GM19395 (cell line): ENCODE results near the gene LTBP1.
"Not testable (repeated sequence)": the region's sequence is repeated elsewhere in the genome, so short reads cannot be mapped to it uniquely, and the experiment has no call there.

ENCODE experiments used
- ATAC-seq: cut with Tn5 transposase; IDR thresholded peaks from one replicate; pipeline ENCODE4 v1.9.1; 2021; ENCODE audit warnings: mild to moderate bottlenecking, moderate library complexity; ENCODE audit not compliant: unreplicated experiment

The LTBP1 gene

DNA sequence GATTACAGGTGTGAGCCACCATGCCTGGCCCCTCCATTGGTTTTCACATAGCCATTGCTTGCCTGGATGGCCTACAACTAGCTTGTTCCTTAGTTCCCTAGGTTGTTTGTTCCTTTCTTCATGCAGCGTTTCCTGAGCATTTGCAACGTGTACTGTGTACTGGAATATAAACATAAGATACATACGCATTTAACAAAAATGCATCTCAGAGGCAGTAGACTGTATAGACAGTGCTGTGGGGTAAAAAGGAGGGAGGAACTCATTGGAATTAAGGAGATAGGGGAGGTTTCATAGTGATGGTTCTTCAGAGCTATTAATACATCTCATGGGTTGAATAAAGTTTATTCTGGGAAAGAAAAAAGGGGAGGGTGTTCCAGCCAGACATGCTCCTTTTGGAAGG, 269.2 kb downstream of the LTBP1 start:
- no peak for ATAC-seq

DNA sequence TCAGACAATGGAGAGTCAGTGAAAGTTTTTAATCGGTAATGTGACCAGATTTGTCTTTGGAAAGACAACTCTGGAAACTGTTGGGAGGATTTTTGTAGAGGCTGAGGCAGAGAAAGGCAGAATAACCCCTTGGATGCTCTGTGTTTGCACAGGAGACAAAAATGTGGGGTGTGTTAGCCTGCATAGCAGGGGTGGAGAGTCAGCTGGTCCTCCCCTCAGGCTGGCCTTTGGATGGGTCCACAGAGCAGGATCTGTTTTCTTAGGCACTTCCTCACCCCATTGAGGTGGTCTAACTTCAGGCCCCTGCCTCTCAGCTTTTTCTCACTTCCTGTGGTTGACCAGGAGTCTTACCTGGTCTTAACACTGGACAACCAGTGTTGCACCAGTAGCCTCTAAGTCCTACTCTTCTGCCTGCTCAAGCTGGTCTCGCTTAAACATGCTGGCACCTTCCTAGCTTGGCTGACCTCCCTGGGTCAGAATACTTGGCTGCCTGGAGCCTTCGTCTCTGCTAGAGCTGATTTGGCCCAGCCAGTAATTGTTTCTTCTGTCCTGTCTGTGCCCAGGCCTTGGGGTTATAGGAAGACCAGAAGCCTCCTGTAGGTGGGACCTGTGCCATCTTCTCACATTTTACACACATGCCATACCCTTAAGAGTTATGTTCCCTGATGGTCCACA, 269.9 kb downstream of the LTBP1 start:
- ATAC-seq = no peak

DNA sequence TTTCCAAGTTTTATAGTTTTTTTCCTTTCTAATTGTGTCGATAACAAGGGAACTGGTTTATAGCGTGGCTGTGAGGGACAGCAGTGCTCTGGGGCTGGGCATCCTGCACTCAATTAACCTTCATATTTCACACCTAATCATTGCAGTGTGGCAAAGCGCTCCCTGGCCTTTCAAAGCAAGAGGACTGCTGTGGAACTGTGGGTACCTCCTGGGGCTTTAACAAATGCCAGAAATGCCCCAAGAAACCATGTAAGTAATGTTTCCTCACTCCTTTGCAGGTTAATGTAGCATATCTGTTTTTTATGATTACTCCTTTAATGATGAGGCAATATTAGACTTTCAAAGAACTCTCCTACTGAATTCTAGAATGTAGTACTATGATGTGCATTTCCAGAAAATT, 270.7 kb downstream of the LTBP1 start:
- no peak for ATAC-seq

DNA sequence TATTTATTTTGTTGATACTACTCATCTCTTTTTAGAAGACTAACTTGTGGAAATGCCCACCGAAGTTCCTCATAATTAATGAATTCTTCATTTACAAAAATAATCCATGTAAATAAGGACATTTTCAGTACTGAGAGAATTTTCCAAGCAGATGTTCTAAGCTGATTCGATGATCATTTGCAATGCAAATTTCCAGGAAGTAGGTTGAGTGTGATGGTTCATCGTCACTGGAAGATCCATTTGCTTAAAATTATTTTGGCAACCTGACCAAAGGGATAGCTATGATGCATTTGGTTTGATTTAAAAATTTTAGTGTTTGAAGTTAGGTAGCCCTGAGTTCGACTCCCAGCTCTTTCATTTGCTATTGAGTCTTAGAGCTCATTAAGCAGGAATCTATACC, 272.4 kb downstream of the LTBP1 start:
- ATAC-seq = no peak

DNA sequence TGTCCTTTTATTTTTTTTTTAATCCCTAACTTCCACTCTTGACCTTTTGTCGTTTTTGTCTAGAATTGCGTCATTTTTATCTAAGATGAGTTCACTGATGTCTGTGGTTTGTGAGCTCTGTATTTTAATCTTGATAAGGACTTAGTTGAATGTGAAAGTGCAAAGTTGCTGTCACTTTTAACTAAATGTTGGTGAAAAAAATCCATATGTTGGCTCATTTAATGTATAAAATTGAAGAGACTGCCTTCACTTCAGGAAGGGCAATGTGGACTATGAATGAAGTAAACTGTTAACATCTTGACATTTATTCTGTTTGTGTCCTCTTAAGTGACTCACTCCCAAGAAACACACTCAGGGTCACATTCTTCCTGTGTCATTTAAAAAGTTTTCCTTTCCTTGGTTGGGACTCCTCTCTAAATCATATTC, 273.1 kb downstream of the LTBP1 start:
- ATAC-seq = no peak

DNA sequence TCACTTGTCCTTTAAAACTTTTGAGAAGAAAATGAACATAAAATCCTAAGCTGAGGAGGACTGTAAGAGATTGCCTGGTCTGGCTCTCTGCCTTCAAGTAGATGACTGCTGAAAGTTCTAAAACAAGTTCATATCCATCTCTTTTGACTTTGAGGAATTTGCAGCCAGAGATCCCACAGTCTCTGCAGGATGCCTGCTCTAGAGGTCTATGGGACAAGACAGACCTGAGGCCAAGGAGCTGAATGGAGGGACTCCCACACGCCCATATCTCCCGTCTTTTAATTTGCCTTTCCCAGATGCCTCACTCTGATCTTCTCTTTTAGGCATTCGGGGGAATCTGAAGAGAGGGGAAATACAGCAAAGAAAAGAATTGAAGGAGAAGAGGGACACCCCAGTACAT, 273.8 kb downstream of the LTBP1 start:
- no peak for ATAC-seq

DNA sequence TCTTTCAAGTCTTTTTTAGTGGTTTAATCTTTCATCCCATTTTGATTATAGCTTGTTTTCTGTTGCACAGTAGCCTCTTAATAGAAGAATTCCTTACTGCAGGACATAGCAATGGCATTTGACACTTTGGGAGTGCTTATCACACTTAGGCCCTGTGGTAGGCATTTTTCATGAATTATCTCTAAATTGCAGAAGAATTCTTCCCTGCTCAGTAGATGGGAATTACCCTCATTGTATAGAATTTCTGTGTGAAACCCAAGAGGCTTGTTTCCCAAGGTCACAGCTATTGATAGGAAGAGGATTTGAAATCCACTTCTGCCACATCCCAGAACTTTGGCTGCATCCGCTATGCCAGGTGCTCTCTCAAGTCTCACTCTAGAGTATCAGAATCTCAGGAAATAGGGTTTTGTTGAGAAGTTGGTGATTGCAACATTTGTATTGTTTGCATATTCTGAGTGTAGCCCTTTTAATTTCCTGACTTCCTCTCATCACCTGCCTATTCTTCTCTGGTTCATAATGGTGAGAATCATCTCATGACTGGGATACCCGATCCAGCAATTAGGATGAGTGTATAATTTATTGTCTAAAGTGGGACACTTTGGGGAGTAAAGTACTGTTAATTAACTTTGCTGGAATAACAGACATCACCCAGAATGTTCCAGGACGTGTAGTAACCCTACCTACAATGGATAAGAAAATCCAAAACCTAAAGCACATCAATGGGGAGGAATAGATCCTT, 274.5 kb downstream of the LTBP1 start:
- ATAC-seq = no peak

DNA sequence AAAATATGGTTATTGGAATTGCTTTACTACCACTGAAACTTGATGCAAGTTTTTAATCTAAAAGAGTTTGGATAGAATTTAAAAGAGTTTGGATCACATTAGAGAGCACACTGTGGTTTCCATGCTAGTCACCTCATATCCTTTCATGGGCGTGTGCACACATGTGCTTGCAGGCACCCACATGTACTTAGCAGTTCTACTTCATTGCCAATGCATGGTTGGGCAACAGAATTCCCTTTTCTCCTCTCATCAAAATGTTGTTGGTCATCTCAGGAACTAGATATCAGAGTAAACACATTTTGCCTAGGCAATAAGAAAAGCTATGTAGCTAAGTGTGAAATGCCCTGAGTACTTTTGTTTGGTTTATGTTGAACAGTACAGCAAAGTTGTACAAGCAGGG, 275.6 kb downstream of the LTBP1 start:
- no peak for ATAC-seq

DNA sequence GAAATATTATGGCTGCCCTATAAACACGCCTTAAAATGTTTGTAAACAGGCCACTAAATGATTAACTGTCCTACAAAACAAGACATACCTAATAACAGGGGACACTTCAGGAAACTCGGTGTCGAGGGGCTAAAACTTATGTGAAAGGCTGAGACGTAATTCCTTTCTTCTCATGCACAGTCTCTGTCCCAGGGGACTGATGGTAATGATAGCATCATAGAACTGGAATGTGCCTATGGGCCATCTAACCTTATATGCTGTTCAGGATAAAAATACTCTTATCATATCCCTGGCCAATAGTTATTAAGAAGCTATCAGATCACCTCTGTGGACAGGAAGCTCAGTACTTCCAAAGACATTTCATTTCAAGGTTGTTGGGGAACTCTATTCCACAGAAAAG, 277.1 kb downstream of the LTBP1 start:
- ATAC-seq = no peak

DNA sequence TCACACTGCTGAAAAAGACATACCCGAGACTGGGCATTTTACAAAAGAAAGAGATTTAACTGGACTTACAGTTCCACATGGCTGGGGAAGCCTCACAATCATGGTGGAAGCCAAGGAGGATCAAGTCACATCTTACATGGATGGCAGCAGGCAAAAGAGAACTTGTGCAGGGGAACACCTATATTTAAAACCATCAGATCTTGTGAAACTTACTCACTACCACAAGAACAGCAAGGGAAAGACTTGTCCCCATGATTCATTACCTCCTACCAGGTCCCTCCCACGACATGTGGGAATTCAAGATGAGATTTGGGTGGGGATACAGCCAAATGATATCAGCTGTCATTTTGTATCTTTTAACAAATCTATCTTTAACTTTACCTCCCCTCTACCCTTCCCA, 278.6 kb downstream of the LTBP1 start:
- ATAC-seq = no peak

DNA sequence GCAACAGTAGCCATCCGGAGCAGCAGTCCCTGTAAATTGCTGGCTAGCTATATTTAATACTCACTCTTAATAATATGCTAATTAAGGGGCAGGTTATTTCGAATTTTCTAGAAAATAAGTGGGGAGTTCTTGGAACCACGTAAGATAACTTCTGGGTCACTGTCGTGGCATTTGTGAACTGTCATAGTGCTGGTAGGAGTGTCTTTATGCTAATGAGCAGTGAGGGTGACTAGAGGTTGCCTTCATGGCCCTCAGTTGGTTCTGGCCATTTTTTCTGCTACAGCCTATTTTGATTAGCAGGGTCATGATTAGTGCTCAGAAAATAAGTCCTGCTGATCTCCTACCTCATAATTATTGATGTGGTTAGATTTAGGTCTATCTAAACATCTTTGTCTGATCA, 279.8 kb downstream of the LTBP1 start:
- ATAC-seq = no peak

DNA sequence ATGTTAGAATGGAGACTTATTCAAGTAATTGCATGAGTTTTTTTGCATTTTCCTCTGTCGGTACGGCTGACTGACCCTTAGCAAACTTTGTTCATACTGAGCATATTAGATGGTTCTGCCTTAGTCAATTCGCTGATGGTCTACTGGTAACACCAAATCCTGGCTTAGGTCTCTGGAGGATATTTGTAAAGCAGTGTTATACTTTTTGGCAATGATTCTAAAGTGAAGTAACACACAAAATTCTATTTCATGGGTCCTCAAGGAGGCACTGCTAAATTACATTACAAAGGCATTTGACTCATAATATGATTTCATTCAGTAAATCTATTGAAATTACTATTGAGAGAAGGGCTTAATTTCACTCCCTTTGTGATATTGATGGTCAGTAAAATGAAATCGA, 282.9 kb downstream of the LTBP1 start:
- ATAC-seq = no peak

DNA sequence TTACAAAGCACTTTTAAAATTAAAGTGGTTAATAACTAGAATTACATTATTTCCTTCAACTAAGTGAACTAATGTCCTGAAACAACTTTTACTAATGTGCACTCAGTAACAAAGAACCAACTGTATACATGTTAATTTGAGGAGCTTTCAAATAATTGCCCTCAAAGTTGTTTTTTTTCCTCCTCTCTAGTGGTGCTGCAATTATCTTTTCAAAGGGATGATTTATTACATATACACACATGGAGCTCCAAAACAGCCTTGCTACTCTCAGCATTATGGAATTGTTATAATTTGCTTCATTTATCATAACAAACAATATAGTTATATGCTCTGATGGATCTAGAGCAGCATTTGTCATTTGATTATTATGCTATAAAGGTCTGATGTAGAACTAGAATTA, 283.4 kb downstream of the LTBP1 start:
- no peak for ATAC-seq

DNA sequence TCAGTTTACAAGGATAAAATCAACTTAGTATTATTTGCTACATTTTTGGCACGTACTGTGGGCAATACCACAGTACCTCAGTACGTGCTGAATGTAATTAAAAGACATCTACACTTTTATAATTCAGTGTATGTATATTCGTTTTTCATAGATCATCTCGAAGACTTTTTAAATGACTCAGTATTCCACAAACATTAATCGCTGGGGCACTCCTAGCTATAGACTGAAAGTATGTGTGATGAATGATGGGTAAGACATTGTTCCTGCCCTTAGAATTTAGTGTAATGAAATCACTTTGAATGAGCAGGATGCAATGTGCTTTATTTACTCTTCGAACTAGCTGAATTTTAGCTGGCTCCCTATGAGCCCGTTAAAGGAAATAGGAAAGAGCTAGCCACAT, 284.1 kb downstream of the LTBP1 start:
- ATAC-seq = no peak

DNA sequence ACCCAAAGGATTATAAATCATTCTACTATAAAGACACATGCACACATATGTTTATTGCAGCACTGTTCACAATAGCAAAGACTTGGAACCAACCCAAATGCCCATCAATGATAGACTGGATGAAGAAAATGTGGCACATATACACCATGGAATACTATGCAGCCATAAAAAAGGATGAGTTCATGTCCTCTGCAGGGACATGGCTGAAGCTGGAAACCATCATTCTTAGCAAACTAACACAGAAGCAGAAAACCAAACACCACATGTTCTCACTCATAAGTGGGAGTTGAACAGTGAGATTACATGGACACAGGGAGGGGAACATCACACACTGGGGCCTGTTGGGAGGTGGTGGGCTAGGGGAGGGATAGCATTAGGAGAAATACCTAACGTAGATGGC, 288.8 kb downstream of the LTBP1 start:
- not testable (repeated sequence) for ATAC-seq

DNA sequence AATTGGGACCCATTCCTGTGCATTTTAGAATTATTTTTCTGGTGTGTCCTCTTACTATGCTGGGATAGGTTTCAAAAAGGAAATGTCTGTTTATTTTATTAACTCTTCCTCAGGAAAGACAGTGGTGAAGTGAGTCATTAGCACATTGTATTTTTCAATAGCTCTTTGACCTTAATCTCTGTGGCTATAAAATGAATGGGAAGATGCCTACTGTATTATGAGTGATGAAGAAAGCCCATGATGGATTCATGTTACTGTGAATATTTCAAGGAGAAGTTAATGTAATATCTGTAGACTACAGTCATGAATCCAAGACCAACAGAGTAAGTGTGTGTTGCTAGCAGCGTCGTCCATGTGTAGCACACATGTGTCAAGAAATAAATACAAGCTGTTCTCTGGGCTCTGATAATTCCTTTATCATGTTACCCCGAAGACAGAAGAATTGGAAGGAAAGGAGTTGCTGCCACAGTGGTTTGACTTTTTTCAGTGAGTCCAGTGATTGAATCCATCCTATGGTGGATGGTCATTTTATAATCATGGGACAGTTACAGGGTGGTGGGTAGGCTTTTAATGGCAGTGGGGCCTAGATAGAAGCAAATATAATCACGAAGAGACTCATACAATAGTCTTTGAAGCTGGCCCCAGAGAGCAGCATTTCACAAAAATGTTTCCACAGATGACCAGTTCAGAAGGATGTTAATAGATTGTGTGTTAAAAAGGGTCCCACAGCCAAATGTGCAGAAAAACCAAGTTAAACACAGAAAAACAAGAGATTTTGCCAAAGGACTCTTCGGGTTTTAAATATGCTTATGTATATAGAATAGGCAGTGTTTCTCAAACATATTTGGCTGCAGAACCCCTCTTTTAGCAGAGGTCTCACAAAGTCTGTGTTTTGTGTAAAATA, 290.0 kb downstream of the LTBP1 start:
- no peak for ATAC-seq

DNA sequence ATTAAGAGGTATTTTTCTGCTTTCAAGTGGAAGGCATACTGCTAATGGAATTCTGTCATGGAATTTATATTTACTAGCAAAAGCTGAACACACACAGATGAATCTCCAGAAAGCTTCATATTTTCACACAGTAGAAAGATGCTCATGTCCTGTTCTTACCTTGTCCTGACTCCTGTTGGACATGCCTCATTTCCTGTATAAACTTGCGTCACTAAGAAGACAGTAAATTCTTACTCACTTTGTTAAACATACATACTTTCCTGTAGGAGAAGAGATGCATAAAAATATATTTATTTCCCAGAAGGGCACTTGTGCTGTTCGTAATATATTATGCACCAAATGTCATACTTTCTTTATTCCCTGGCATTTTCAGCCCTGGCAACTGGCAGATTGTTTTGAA, 291.4 kb downstream of the LTBP1 start:
- ATAC-seq = no peak

DNA sequence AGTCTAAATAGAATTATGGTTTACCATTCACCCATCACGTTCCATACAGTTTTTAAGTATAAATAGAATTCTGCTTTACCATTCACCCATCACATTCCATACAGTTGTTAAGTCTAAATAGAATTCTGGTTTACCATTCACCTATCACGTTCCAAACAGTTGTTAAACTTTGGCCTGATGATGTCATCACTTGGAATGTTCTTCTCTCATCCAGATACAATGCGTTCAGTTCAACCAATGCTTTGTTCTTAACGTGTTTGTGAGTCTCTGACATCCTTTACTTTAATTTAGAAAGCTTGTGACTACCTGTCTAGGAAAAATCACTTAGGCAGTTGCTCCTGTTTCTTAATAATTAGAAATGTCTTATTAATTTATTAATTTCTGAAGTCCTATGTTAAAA, 293.4 kb downstream of the LTBP1 start:
- ATAC-seq = no peak

DNA sequence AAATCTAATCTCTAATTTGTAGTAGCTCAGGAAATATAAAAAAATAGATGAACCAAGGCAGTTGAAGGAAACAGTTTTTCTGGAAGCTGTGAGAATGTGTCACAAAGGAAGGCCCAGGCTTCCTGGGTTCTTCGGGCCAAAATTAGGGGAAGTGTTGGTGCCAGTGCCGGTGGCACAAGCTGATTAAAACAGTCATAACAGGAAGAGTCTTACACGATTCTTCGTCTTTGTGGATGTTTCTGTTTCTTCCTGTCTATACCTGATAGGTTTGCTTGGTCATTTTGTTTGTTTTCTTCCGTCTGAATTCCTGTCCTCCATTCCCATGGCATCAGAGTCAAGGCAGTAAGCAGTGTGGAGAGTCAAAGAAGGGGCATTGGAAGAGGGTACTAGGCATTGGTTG, 294.3 kb downstream of the LTBP1 start:
- ATAC-seq = no peak

DNA sequence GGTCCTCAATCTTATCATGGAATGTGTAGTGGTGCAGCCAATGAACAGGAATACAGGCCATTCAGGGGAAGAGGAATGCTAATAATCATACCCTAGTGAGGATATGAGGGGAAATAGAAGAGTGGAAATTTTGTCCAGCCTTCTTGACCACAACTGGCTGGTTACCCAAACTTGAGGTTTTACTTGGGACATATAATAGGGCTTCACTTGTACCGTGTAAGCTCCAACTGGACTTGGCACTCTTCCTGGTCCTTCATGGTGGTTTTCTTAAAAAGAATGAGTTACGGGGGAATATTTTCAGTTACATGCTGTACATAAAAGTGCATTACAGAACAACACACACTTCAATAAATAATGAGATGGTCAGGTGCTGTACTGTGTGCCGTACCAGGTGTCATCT, 294.8 kb downstream of the LTBP1 start:
- ATAC-seq = no peak

DNA sequence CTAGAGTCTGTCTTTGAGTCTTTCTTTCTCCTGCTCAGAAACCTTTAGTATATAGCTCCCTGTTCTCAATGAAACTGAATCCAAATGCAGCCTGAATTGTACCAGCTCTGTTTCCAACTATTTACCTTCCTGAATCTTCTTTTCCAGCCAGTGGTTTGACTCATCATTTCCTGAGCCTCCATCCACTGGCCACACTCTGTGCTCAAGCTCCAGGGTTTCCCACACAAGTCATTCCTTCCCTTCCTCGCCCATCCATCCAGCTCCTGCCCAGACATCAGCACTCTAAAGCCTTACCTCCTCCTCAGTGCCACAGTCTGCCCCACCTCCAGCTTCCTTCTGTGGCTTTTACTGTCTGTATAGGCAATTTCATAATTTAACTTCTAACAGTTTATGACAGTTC, 296.1 kb downstream of the LTBP1 start:
- no peak for ATAC-seq

DNA sequence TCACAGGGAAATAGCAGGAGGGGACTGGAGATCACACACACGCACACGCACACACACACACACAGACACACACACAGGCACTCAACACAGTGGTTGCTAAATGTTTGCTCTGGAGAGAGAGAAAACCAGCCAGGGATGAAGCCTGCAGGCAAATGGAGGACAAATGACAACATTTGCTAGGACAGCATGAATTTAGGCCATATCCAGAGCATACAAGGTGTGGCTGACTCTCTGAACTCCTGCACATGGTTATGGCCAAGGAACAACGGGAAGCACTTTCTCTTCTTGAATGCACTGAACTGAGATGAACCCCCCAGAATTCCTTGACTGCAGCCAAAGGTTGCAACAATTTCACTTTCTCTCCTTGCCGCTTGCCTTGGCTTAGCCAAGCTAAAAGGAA, 299.7 kb downstream of the LTBP1 start:
- ATAC-seq = no peak
